Suprapubic skin (tissue), 4 donors: ENCODE results near the gene LGR4.

Experiments used
- EP300 ChIP-seq: sonication (generic); formaldehyde crosslinking; IDR thresholded peaks from one replicate; pipeline ENCODE4 v1.6.1; 2017; ENCODE audit warnings: antibody characterized with exemption
- POLR2A ChIP-seq, 2 donors: fragments of 450-650 bp; IDR thresholded peaks; one replicate each; pipeline ENCODE4 v1.6.1; 2017; ENCODE audit warnings: antibody characterized with exemption in 2 of 2, mild to moderate bottlenecking in 2 of 2, moderate library complexity in 2 of 2
- POLR2AphosphoS5 ChIP-seq, 3 donors: sonication (generic); formaldehyde crosslinking; IDR thresholded peaks; one replicate each; pipeline ENCODE4 v1.6.1; 2017; ENCODE audit warnings: antibody characterized with exemption in 3 of 3
- TF ChIP-seq, protein P1 (sequence below), 2 donors: fragments of 200-600 bp in 1 of 2; fragments of 450-650 bp in 1 of 2; sonication (generic) in 1 of 2; IDR thresholded peaks; one replicate each; pipeline ENCODE4 v1.5.1; 2016 to 2019; ENCODE audit warnings: antibody characterized with exemption in 2 of 2, mild to moderate bottlenecking in 1 of 2, moderate library complexity in 1 of 2

- TF ChIP-seq, protein P1, sequence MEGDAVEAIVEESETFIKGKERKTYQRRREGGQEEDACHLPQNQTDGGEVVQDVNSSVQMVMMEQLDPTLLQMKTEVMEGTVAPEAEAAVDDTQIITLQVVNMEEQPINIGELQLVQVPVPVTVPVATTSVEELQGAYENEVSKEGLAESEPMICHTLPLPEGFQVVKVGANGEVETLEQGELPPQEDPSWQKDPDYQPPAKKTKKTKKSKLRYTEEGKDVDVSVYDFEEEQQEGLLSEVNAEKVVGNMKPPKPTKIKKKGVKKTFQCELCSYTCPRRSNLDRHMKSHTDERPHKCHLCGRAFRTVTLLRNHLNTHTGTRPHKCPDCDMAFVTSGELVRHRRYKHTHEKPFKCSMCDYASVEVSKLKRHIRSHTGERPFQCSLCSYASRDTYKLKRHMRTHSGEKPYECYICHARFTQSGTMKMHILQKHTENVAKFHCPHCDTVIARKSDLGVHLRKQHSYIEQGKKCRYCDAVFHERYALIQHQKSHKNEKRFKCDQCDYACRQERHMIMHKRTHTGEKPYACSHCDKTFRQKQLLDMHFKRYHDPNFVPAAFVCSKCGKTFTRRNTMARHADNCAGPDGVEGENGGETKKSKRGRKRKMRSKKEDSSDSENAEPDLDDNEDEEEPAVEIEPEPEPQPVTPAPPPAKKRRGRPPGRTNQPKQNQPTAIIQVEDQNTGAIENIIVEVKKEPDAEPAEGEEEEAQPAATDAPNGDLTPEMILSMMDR (IDR thresholded peaks at IDR 0.05): no peak
- TF ChIP-seq POLR2A (IDR thresholded peaks at IDR 0.05) (no peak), POLR2AphosphoS5 (IDR thresholded peaks at IDR 0.05) (no peak), EP300 (no peak)
These were observed 13.4 kb downstream of the LGR4 start for GRCh38 chr11:27459191-27459590.
